Measurements from ENCODE around the gene IL11RA.

Gene IL11RA

DNA sequence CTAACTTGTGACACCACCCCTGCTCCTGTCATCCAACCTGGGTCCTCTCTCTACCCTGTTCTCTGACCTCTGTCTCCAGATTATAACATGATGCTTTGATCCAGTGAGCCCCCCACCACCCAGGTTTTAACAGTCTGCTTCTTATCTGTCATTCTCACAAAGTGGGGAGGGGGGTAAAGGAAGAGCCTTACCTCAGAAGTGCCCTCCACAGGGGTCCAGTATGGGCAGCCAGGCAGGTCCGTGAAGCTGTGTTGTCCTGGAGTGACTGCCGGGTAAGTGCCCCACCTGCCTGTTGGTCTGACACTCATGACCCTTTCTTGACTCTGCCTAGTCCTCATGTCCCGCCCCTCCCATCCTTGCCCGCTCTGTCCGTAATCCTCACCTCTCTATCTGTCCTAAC lies 3.4 kb downstream of the IL11RA start:
- no peak for DNase-seq

DNA sequence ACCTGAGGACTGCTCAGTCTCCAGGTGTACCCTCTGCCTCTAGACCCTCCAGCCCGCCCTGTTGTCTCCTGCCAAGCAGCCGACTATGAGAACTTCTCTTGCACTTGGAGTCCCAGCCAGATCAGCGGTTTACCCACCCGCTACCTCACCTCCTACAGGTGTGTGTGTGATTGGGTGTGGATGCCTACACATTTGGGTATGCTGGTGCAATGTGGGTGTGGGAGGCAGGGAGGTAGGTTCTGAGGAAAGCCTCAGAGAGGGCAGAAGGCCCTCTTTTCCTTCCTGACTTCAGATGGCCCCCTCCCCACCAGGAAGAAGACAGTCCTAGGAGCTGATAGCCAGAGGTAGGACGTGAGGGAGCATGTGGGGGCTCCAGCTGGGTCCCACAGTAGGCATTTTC lies 5.0 kb downstream of the IL11RA start:
- DNase-seq = no peak

DNA sequence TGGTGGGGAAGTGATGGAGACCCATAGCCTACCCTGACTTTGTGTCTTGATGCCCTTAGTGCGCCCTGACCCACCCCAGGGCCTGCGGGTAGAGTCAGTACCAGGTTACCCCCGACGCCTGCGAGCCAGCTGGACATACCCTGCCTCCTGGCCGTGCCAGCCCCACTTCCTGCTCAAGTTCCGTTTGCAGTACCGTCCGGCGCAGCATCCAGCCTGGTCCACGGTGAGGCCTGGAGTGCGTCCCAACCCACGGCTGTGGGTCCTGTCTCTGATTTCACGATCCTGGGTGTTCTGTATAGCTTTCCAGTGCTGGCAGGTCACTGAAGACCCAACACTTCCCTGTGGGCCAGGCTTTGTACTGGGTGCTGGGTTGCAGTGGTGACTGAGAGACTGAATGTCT lies 6.5 kb downstream of the IL11RA start:
- DNase-seq = no peak

DNA sequence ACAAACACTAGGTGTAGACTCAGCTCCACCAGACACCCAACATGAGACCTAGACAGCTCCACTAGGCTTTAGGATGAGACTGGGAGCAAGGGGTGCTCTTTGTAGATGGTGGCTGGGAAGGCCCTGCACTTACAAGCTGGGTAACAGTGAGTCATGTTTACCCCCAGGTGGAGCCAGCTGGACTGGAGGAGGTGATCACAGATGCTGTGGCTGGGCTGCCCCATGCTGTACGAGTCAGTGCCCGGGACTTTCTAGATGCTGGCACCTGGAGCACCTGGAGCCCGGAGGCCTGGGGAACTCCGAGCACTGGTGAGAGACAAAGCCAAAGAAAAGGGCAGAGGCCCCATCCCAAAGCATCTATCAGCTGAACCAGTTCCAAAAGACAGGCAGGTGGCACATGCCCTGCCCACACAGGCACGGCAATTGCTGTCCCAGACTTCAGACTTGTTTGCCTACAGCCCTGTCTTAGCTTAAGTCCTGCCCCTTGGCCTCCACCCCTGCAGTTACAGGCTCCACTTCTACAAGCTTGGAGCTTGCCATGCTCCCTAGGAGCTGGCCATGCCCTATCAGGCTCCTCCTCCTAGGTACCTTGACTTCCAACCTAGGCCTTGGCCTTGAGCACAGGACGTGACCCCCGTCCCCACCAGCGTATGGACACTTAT lies 7.7 kb downstream of the IL11RA start:
- no peak for DNase-seq

DNA sequence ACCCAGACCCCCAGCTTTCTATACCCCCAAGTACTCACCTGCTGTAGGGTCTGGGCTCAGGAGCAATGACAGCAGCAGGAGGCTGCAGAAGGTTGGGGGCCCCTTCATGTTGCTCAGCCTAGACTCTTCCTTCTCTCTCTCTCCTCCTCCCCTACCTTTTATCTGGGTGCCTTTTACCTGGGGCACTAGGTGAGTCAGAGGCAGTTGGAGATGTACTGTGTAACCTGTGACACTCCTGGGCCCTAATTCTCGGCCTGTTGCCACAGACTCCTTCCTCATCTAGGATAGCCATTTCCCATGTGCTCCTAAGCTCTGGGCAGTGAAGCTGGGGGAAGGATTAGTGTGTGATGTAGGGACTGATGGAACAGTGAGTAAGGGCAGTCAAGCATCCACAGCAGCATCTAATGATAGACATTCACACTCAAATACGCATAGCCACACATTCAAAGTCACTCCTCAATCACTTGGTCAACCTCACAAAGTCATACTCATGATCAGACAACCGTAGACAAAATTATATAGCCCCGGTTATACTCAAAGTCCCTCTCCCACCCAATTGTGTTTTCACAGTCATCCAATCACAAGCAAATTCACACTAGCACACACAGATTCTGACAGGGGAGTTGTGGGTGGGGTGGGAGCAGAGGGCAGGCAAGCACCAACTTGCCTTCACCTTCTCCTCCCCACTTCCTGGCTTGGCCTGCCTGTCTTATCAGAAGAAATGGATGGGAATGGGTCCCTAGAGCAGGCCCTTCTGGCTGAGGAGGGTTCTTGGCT lies 10.7 kb downstream of the IL11RA start, which contains the start of gene CCL27:
Gene CCL27, minus strand, starts transcription at position 132 of the 777 bp plus-strand sequence. Its CDS starts 24 bp downstream, at position 108.
- DNase-seq = no peak

DNA sequence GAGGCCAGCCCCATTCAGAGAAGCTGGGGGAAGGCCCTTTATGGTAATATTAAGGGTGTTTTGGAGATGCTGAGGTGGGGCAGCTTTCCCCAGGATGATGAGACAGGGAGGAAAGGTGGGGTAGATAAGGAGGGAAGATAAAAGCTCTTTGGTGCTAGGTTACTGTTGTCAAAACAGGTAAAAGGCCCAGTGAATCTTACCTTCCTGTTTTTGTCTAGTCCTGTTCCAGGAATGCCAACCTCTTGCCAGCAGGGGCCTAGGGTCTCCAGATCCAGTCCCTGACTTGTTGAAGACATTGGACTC lies 11.3 kb downstream of the IL11RA start:
- DNase-seq = no peak

DNA sequence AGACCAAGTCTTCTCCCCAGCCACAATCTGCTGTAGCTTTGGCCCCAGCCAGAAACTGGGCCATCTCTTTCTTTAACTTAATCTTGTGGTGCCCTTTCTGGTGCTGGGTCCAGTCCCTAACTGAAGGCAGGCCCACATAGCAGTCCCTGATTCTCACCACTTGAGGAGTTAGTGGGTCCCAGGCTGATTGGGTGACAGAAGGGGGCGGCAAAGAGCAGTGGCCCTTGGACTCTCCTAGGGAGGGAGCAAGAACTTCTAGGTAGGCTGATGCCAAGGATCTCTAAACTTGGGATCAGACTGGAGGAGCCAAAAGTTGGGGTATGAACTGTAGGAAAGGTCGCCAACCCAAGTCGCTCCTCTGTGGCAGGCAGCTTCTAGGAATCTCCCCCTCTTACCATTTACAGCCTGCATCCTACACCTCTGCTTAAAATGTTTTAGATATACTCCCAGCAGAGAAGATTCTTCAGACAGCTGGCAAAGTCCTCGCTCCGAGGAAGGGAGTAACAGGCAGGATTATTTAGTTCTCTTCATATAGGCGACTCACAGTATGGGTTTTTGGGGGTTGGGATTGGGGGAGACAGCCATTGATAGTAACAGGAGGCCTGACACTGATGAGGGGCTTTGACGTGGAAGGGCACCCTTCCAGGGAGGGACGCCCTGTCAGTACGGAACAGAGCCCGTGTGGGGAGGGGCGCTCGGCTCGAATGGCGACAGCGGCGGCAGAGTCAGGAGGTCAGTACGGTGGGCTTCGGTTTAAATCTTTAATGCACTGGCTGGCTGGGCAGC lies 12.5 kb downstream of the IL11RA start:
- no peak for DNase-seq

DNA sequence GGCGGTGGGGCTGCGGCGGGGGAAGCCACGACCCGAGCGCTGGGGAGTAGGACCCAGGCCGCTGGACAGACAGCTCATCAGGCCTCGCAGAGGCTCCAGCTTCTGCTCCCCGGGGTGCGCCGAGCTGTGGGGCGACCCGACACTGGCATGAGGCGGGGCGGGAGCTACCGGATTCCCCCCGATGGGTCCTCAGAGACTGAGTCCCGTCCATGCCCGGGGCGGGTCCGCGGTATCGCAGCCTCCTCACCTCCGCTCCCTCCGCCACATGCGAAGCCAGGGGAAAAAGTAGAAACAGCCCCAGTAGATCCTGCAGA lies 13.0 kb downstream of the IL11RA start:
- no peak for DNase-seq

DNA sequence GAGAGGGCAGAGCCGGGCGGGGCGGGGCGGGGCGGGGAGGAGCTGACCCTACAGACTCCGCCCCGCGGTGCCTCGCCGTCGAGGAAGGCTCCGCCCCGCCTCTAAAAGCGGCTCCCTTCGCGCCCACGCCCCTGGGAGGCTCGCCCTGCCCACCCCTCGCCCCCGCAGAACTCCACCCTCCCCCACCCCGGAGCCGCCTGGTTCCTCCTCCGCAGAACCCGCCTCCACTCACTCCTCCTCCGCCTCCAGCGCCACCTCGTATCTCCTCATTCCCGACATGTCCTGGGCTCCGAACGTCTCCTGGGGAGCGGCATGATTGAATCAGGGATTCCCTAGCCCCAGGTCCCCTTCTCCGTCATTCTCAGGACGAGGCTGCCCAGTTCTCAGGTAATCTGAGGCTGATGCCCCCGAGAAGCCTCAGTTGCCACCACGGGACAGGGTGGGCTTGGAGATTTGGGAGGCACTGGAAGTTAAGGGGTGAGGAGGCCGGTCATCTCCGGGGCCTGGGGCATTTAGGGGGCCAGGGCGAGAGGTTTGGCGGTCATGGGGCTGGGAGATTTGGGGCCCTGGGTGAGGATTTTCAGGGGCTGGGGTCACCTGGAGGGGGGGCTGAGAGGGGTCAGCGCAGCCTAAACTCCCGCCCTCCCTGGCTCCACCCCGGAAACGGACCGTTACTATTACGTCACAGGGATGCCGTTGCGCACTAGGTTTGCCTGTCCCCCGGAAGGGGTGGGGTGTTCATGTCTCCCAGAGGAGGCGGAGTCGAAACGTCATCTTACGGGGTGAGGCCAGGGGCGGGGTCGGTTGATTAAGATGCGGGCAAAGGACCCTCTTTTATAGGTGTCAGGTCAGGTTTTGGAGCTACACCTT lies 13.6 kb downstream of the IL11RA start:
- peak; percentile 68 for DNase-seq

DNA sequence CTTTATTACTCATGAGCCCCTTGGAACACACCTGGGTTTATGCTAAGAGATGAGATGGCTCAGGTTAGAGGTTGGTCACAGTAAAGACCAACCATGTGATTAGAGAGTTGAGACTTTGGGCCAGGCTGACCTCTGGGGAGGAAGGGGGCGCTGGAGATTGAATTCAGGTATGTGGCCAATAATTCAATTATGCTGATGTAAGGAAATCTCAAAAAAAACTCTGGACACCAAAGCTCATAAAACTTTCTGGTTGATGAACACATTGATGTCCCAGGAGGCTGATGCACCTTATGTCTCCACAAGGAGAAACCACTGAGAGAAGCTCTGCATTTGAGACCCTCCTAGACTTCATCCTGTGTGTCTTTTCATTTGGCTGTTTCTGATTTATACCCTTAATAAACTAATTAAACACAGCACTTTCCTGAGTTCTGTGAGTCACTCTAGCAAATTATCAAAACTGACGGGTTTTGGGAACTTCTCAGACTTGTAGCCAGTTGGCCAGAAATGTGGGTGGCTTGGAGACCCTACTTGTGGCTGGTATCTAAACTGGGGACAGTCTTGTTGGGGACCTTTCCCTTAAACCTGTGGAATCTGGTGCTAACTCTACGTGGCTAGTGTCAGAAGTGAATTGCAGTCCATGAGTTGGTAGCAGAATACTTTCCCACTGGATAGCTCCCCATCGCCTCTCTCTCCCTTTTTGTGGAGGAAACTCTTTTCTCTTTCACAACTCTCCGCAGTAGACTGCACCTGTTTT lies 18.0 kb downstream of the IL11RA start:
- no peak for DNase-seq

DNA sequence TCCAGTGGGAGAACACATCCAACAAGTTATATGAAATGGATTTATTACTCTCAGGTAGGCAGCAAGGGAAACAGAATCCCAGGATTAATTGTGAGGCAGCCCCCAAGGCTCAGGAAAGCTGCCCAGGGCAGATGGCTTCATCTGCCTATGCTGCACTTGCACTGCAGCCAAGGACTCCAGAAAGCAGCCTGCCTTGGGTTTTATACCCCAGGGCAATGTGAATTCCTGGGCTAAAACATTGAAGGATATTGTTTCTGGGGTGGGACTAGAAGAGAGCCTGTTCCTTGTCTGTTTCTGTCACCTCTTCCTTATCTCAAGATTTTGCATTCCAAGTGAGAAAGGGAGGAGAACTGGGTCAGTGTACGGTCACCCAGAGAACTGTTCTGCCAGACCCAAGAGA lies 19.3 kb downstream of the IL11RA start:
- no peak for DNase-seq

DNA sequence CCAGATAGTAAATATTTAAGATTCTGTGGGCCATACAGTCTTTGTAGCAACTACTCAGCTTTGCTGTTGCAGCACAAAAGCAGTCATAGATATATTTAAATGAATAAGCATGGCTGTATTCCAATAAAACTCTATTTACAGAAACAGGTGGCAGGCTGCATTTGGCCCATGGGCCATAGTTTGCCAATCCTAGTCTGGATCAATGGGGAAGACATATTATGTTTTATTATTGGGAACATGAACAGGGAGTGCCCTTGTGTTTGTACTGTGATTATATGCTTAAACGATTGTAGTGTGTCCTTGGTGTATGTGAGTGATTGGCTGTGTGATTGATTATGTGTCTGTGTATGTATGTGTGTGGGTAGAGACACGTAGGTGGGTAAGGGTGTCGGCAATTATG lies 22.5 kb downstream of the IL11RA start:
- no peak for DNase-seq

DNA sequence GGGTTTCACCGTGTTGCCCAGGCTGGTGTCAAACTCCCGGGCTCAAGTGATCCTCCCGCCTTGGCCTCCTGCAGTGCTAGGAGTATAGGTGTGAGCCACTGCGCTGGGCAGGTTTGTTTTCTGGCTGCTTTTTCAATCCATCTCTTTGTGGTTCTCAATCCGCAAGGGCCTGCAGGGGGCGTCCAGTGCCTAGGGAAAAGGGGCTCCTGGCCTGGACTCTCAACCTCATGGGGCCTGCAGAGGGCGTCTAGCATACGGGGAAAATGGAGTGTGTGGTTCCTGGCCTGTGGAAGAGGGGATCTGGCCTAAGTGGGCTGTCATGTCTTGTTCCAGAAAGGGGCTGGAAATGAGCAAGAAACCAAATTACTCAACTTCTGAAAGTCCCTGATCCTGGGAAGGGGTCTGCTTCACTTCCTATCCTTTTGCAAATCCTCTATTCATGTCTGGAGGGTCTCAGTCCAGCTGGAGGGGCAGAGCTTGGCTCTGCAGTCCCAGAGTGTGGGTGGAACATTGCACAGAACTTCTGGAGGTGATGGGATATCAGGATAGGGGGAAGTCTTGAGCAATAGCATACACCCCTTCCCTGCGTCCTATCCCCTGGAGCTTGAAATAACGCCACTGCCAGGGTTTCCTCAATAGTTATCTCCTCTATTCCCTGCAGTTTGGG lies 23.2 kb downstream of the IL11RA start:
- DNase-seq = no peak

DNA sequence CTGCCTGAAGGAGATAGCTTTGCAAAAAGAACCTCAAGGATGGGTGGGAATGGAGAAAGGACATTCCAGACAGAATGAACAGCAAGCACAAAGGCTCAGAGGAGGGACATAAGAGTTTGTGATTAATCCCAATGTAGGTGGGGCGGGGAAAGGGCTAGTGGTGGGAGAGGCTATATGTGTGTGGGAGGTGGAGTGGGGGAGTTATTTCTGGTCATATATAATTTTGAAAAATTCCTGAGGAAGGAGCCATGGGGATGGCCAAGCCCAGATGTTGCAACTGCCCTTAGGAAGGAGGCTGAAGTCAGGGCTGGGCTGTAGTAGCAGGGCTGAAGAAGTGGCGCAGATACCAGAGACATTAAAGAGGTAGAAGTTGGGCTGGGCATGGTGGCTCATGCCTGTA lies 23.9 kb downstream of the IL11RA start:
- DNase-seq = no peak

DNA sequence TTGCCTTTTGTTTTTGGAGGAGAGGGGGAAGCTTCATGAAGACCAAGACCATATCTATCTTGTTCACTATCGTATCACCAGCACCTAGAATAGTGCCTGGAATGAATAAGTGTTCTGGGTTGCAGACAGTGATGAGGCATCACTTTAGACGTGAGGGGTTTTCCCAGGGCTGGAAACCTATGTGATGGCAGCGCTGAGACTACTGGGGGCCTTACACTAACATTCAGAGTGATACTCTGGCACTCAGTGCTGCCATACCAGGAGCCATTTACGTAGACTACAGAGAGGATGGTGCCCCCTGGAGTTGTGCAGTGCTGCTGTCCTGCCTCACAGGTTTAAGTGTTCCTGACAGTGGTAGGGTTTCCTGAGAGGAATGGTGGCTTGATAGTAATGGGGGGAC lies 32.2 kb downstream of the IL11RA start:
- DNase-seq = no peak

DNA sequence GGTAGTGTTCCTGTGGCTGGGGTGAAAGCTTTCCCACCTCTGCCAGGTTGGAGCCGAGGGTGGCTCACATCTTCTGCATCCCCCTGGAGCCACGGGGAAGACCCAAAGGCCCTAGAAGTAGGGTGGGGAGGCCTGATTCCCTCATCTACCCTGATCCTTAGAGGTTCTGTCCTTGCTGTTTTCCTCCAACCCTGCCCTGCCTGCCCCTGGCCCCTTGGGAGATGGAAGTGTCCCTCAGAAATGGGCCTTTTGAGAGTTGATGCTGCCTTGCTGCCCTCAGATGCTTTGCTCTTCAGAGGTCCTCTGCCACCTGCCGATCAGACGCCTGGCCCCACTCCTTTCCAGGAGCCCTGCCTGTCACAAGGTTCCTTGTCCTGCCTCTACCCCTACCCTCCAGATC lies 32.8 kb downstream of the IL11RA start:
- DNase-seq = no peak

DNA sequence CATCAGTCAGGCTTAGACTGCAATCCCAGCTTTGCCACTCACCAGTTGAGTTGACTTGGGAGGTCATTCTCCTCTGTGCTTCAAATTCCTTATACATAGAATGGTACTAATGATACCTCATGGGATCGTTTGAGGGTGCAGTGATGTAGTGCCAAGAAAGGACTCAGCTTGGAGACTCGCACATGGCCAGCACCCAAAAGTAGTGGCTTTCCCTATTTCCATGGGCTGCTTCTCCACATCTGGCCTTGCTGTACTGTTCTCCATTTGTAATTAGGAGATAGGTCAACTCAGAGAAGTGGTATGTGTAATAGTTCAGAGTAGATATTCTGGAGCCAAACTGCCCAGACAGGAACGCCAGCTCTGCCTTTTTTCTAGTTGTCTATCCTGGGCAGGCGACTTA lies 33.6 kb downstream of the IL11RA start:
- DNase-seq = no peak

DNA sequence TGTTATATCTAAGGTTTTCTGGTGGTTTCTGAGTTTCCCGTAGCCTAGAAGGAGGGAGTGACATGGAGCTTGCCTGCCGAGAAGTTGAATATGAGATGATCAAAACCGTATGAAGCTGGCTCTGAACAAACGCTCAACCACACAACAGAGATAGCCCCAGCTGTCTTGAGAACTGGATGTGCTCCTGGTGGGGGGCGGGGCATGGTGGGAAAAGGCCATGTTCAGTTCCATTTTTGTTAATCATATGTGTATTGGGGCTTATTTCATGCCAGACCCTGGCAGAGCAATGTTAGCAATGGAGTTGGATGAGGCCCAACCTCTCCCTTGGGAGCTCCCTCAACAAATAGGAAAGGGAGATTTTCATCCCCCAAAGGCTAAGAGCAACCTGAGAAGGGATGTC lies 34.2 kb downstream of the IL11RA start:
- no peak for DNase-seq

DNA sequence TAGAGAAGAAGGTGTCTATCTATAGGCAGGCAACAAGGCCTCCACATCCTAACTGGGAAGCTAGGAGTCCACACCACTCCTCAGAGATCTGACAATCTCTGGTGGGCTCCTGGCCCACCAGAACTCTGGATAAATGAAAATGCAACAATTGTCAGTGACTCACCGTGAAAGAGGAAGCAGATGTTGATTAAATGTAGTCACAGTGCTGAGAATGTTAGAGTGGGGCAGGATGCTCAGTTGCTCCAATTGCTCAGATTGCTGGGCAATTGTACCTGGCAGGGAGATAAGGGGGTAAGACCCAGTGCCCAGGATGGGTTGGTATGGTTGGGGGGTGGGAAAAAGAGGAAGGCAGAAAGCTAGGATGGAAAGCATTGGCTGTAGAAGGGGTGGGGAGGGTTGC lies 34.7 kb downstream of the IL11RA start:
- no peak for DNase-seq

DNA sequence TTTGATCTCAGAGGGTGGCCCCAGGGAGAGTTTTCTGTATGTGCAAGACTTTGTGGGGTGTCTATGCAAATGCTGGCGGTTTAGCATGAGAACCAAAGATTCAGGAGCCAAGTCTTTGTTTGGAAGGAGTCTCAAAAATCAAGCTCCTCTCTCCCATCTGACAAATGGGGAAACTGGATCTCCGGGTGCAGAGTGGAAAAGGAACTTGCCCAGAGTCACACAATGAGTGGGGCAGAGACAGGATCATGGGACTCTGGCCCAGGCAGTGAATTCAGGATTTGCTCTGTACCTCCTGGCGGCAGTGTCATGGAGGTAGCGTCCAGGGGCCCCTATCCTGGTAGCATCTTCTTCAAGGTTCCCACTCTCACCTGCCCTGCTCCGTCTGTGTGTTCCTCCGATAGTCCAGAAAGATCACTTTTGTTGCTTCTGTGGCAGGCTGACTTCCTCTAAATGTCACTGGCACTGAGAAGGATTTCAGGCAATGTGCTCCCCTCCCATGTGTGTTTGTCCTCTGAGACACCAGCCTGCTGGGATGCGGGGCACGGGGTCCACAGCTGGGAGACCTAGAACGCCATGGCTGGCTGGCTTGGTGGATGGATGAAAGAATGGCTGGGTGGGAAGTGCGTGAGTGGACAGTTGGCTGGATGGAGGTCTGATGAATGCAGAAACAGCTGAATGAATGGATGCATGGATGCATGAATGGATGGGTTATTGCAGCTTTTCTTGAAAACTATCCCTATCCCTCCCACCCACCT lies 35.5 kb downstream of the IL11RA start:
- no peak for DNase-seq
